Neural progenitor cell (in vitro differentiated cells): ENCODE results near the gene PBX1.

Source experiments
- CTCF ChIP-seq: fragments of 200-600 bp; sonication (generic); IDR thresholded peaks from 2 replicates; pipeline ENCODE4 v1.5.1; 2017; ENCODE audit warnings: antibody characterized with exemption, mild to moderate bottlenecking
- EZH2 ChIP-seq: fragments of 200-600 bp; sonication (generic); IDR thresholded peaks from 2 replicates; pipeline ENCODE4 v1.6.1; 2017; ENCODE audit warnings: antibody characterized with exemption, mild to moderate bottlenecking, moderate library complexity

DNA sequence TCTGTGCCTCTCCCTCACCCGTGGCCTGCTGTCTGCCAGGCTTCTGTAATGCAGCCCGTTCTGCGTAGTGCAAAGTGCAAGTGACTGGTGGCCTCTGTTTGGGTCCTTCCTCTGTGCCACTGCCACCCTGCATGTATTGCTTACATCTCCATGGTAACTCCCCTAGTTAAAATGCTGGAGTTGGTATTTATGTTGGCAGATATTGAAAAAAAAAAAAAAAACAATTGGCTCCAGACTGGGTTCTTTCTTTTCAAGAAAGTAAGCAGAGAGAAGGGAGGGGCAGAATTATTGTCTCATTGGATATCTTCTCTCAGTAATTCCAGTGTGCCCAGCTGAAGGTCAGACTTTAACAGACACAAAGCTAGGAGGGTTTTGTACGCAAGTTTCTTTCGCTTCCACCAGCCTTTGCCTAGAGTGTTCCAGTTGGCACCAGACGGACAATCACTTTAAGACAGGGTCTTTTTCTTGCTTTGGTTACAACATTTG, 242.3 kb downstream of the PBX1 start:
- TF ChIP-seq EZH2, result no peak
- no peak for TF ChIP-seq CTCF
